ENCODE results near the gene CYB5R2.

Gene CYB5R2

GRCh38 chr11:7672960-7673723 is at the start of gene CYB5R2:
Gene CYB5R2 (minus strand): TSS chr11:7673500. CDS start chr11:7672825, 675 bp downstream.
- DNase-seq: peak; percentile 81

- no peak for DNase-seq
Observed at GRCh38 chr11:7714786-7715185, 41.5 kb upstream of the CYB5R2 start.

DNA sequence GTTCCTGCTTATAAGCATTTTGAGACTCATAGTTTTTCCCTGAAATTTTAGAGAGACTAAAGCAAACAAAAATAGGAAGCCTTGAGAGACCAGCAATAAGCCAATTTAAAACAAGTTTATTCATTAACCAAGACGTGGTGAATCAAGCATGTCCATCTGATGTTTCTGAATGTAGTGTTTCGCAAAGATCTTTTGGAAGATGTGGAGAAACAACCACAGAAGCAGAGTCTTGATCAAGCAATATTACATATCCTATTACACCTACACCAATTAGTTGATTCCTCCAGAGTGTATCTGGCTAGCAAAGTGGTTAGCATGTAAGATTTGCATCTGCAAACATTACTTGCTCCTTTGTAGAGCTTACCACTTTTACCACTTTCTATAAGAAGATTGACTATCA is 33.1 kb upstream of the CYB5R2 start, which contains the start of gene OVCH2:
Gene OVCH2 (minus strand): TSS at position 101 of the 400 bp plus-strand sequence. CDS start 83 bp downstream, at position 18.
- DNase-seq: no peak

- no peak for DNase-seq
Observed at GRCh38 chr11:7703740-7704139, 30.4 kb upstream of the CYB5R2 start.

- no peak for DNase-seq
Observed at GRCh38 chr11:7696424-7696823, 23.1 kb upstream of the CYB5R2 start.

GRCh38 chr11:7694235-7694634 is 20.9 kb upstream of the CYB5R2 start:
- DNase-seq: no peak

DNA sequence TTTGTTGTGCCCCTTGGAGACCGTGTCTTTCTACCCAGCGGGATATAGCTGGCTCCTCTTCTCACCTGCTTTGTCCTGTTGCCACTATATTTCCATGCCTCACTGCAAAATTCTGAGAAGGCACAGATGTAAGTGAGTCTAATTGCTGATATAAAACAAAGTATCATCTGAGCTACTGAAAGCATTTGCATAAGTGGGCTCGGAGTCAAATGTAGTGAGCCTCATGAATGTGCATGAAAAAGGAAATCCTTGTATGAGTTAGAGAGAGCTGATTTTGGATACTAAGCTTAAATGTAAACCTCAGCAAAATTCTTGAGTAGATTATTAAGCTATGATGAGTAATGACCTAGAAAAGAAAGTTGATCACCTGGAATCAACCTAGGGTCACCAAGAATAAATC is 19.1 kb upstream of the CYB5R2 start:
- no peak for DNase-seq

DNA sequence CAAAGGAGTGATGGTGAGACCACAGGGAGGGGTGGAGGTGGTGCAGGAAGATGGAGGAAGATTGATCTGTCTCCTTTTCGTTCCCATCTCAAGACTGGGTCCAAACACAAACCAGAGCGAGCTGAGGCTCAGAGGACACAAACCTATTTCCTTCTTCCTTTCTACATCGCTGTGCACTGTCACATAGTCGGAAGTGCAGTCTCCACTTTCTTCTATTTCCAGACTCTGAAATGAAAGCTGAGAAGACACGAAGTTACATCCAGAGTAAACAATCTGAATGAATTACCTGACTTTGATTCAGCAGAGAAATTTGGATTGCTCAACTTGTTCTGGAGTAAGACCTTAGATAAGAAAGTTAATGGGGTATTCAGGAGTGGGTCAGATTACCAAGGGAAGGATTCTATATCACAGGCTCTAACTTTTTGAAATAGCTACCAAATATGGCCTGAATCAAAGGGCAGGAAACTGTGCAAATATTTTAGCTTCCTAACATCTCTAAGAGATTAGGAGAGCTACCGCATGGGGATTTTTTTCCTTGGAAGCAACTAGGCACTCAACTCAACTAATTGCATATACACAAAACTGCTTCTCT is 18.6 kb upstream of the CYB5R2 start:
- no peak for DNase-seq

DNA sequence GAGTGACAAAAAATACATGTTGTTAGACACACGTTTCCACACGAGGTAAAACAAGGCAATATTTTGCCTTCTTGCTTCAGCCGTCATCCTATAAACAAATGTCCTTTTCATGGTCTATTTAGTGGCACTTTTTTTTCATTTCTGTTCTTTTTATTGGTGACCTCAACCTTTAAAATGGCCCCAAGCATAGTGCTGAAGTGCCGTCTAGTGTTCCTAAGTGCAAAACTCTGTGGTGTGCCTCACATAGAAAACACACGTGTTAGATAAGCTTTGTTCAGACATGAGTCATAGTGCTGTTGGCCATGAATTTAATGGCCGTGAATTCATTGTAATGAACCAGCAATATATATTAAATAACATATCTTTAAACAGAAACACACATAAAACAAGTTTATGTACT is 17.3 kb upstream of the CYB5R2 start:
- DNase-seq: no peak

DNA sequence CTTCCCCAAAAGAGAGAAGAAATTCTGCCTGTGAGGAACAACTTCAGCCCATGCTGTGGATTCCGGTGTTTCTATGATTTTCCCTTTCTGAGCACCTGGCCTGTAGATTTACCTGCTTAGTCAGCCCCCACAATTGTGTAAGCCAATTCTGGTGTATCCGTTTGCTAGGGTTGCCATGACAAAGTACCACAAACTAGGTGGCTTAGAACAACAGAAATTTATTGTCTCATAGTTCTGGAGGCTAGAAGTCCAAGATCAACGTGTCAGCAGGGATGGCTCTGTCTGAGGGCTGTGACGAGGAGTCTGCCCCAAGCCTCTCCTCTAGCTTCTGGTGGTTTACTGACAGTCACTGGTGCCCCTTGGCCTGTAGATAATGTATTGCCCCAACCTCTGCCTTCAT is 15.9 kb upstream of the CYB5R2 start:
- no peak for DNase-seq

DNA sequence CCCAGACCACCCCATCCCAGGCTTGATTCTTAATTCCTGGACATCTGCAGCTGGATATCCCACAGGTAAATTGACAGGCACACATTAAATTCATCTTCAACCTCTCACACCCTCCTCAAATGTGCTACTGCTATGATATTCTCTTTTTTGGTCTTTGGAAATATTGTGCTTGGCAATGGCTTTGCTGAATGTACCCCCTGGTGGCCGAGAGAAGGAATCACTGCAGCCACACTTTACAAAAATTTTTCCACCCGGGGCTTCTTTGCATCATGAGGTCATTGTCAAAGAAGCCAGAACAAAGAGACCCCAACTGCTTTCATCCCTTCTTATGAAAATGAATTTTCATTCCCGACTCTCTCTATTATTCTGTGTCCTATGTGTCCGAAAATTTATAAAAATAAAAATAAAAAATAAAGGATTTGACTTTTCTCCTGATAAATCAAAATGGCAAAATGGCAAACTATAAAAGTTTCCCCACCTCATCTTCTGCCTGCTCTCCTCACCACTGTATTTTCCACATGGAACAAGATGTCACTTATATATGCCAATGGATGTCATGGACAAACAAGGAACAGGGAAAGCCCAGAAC is 15.0 kb upstream of the CYB5R2 start:
- DNase-seq: no peak

DNA sequence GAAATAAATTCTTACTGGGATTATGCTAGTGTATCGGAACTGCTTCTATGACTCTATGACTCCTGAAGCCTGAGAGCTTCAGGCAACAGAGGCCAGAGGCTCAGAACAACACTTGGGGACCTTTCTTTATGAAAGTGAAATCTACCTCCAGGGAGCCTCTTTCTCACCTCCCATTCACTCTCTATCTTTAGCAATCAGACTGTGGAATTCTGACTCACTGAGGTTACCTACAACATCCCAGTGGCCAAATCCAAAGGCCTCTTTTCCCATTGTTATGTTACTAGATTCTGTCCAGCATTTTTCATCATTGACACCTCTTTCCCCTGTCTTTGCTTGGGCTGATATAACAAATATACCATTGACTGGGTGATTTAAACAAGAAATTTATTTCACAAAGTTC is 14.1 kb upstream of the CYB5R2 start:
- DNase-seq: no peak

- DNase-seq: no peak
Observed at GRCh38 chr11:7686761-7687160, 13.5 kb upstream of the CYB5R2 start.

GRCh38 chr11:7683571-7683970 is 10.3 kb upstream of the CYB5R2 start:
- no peak for DNase-seq

DNA sequence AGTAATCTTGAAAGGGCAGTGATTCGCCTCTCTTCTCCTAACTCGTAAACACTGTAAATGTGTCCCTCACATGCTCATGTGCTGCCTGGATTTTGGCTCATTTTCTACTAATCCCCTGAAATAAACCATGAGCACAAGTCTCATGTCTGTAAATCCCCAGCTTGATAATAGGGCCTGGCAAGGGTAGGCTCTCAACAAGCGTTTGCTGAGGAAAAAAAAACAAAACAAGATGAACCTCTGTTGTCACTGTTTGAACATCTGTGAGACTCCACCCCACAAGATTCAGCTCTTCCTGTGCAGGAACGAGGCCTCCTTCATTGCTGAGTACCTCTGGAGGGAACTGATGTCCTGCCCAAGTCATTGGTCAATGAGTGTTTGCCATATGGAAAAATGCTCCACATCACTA is 4.5 kb upstream of the CYB5R2 start:
- DNase-seq: no peak

- DNase-seq: no peak
Observed at GRCh38 chr11:7677071-7677470, 3.8 kb upstream of the CYB5R2 start.

DNA sequence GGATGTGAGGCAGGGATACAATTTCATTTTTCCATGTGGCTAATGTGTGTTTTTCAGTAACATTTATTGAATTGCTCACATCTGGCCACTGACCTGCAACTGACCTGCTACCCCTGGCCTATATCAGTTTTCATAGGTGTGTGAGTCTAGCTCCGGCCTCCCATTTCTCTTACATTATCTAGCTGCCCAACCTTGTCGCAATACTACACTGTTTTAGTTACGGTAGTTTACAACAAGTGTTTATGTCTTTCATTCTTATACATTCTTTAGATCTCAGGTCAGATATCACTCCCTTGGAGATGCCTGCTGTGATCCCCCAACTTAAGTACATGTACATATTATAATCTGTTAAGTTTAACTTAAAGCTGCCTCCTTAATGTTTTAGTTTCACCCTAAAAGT is 2.3 kb upstream of the CYB5R2 start:
- DNase-seq: no peak

DNA sequence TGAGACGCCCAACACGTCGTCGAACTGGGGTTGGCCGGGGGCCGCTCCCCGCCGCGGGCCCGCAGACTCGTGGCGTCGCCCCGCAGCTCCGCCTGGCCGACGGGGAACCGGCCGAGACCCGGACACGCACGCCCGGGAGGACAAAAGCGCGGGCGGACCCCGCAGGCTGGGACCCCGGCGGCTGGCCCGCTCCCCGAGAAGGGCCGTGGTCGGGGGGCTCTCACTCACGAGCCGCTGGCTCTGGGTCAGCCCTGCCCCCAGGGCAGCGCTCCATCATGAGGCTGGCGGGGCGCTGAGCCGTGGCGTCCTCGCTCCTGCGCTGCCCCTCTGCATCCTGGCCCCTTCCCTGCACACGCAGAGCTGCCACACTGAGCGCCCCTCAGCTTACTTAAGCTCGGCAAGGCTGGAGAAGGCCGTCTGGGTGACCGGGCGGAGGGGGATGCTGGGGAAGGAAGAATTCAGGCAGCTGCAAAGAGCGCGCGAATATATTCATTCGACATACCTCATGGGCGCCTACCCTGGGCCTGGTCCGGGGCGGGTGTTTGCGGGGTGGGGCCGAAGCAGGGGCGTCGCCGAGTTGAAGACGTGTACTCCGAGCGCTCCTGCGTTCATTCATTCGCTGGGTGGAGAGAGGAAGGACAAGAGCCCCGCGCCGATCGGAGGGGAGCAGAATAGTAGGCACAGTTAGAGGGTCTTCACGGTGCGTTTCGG is 579 bp upstream of the CYB5R2 start:
- DNase-seq: peak; percentile 70

- no peak for DNase-seq
Observed at GRCh38 chr11:7672276-7672959, 882 bp downstream of the CYB5R2 start.

- no peak for DNase-seq
Observed at GRCh38 chr11:7671347-7672215, 1.7 kb downstream of the CYB5R2 start.

GRCh38 chr11:7670641-7671040 is 2.7 kb downstream of the CYB5R2 start:
- DNase-seq: no peak

DNA sequence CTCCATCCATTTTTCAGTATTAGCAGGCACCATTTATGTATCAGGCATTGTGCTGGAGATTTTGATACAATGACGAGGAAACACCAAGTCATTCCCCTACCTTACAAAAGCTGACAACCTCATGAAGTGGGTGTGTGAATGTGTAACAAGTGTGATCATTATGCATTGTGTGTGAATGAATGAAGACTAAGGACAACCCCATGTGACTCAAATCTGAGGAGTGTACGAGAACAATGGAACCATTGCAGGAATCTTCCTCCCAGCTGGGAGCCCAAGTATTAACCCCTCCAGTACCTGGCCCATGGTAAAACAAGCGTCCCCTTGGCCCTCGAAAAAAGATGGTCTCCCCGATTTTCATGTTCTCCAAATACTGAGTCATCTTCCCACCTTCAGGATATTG is 4.4 kb downstream of the CYB5R2 start:
- DNase-seq: no peak
